SW 1271 (cell line): ENCODE results near the gene OBSCN.

Experiments used
- DNase-seq, 2 experiments: peaks; one replicate each; lab custom pipeline; 2025; lab: John Stamatoyannopoulos, UW

Gene OBSCN

GRCh38 chr1:228207851-228208821 is at the start of gene OBSCN:
OBSCN (plus strand) TSS chr1:228208044; CDS start chr1:228211784, 3,740 bp downstream.
- no peak for DNase-seq

GRCh38 chr1:228158151-228159007 is 49.5 kb upstream of the OBSCN start:
- no peak for DNase-seq

- no peak for DNase-seq
Observed at GRCh38 chr1:228159008-228159665, 48.7 kb upstream of the OBSCN start.

GRCh38 chr1:228160201-228160761 is 47.6 kb upstream of the OBSCN start:
- DNase-seq = no peak

DNA sequence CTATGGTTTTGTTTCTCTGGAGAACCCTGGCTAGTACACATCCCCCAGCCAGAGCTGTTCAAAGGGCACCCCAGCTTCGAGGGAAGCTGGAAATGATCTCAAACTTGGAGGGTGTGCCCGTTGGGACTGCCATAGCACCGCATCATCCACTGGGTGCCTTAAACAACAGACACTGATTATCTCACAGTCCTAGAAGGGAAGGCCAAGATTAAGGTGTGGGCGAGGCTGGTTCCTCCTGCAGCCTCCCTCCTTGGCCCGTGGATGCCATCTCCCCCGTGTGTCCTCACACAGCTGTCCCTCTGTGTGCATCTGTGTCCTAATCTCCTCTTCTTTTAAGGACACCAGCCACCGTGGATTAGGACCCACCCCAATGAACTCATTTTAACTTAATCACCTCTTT is 46.5 kb upstream of the OBSCN start:
- DNase-seq = no peak

DNA sequence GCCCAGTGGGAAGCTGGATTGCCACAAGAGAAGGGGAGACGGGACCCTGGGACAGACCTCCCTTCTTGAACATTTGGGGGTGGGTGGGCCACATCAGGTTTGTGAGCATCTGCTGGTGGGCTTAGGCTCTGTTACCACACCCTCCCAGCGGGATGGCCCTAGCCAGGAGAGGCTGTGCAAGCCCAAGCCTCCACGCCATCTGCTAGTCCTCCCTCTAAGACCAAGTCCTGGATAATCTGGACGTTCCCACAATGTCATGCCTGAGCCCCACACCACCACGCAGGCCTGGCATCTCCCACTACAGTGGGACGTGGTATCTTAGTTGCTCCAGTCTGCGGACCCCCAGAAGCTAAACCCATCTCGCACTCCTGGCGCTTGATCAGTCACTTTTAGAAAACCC is 46.0 kb upstream of the OBSCN start:
- DNase-seq = no peak

GRCh38 chr1:228162286-228163006 is 45.4 kb upstream of the OBSCN start:
- DNase-seq = no peak

GRCh38 chr1:228163007-228163753 is 44.7 kb upstream of the OBSCN start:
- DNase-seq = no peak

DNA sequence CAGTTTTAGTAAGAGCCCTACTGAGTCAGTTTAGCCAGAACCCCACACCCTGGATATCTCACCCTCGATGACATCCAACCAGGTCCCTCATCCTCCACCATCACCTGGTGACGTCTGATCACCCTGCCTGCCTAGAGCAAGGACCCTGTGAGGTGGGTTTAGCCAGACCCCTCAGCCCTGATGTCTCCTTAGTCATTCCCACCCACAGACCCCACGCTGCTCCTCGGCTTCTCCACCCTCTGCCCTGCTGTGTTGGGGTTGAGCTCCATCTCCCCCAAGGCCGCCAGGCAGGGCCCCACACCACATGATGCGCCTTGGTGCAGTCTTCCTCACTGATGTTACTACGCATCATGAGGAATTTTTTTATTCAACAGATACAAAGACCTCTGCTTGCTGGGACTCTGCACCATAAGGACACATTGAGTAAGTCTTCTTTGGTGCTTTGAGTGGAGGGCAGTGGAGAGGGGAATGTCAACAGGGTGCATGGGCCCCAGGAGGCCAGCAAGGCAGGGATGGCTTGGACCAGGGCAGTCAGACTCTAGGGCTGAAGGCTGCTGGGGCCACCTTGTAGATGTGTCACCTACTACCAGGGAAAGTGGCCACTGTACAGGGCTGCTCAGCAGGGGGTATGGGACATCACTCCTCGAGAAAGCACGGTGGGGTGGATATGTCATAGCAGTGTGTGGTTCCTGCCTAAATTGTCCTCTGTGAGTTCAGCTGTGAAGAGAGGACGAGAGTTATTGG is 43.9 kb upstream of the OBSCN start:
- no peak for DNase-seq

DNA sequence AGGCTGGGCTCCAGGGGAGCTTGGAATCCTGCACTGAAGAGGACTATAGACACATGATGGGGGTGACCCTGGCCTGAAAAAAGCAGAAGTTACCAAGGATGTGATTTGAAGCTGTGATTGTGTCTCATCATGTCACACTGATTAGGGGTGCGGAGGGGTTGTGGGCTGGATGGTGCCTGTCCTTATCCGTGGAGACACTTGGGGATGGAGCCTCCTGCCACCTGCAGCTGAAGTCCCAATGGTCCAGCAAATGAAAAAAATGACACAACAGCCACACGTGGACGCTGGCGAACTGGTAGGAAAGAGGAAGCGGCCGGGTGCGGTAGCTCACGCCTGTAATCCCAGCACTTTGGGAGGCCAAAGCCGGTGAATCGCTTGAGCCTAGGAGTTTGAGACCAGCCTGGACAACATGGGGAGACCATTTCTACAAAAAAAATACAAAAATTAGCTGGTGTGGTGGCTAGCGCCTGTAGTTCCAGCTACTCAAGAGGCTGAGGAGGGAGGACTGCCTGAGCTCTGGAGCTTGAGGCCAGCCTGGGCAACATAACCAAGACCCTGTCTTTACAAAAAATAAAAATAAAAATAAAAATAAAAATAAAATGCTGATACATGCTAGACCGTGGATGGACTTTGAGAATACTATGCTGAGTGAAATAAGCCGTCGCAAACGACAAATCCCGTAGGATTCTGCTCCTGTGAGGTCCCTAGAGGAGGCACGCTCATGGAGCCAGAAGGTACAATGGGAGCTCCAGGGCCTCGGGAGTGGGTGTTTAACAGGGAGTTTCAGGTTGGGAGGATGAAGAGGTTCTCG is 43.1 kb upstream of the OBSCN start:
- no peak for DNase-seq

GRCh38 chr1:228165372-228166169 is 42.3 kb upstream of the OBSCN start, which contains the start of gene IBA57:
IBA57 (plus strand) TSS chr1:228165804; CDS start chr1:228165817, 13 bp downstream.
- peak; percentile 85 to 90 for DNase-seq

DNA sequence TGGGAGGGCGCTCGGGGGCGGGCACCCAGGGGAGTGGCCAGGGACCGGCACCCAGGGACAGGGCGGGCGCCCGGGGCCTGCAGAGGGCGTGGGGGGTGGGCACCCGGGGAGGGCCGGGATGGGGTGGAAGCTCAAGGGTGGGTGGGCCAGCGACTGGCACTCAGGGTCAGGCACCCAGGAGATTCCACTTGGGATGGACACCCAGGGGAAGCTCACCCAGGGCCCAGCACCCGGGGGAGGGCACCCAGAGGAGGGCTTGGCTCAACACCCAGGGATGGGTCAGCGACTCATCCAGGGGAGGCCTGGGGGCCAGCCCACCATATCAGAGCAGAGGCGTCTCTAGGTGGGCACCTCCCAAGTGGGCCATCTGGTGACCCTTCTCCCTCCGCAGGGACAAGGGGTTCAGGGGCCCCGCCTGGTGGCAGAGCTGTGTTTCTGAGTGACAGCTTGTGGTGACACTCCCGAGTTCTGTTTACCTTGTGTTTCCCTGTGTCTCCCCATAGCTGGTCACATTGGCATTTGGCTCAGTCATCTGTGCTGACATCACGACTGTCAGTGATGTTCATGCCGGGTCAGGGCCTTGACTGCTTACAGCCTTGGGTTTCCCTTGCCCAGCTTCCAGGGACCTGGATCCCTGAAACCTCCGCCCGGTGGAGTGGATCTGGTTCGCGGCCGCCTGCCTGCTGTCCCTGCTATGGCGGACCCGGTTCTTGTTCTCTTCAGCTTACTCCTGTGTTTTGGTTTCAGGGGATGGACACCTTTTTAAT is 41.5 kb upstream of the OBSCN start:
- DNase-seq = peak in 1 of 2 experiments; percentile 58

- DNase-seq = no peak
Observed at GRCh38 chr1:228168563-228169270, 39.1 kb upstream of the OBSCN start.

DNA sequence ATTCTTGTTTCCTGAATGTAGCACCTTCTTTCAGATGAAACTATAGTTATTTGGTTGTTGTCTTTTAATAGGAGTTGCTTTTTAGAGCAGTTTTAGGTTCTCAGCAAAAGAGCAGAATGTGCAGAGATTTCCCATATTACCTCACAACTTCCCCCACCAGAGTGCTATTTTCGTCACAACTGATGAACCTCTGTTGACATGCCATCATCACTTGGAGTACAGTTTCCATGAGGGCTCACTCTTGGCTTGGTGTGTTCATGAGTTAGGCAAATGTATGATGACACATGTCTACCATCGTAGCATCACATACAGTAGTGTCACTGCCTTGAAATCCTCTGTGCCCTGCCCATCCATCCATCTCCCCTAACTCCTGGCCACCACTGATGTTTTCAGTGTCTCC is 38.5 kb upstream of the OBSCN start:
- no peak for DNase-seq

DNA sequence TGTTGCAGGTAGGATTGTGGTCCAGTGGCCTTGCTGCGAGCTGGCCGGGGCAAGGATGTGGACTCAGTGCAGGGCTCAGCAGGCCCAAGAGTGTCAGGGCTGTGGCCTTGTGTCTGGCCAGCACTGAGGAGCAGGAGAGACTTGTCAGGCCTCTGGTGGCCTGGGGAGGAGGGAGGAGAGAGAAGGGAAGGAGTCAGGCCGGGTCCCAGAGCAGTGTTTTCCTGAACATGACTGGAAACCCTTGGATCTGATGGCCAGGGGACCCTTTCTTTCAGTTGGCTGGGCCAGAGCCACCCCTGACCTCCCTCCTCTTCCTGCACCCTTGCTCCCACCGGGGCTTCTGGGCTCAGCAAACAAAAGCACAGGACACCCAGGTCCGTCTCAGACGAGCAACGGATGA is 37.2 kb upstream of the OBSCN start:
- no peak for DNase-seq

- DNase-seq = no peak
Observed at GRCh38 chr1:228171221-228171891, 36.5 kb upstream of the OBSCN start.
